ENCODE results near the gene AMBRA1. TPM values are rescaled to one million over a fixed set of nuclear protein-coding genes. Genes with fewer than 3 reads are reported as not detected.

The AMBRA1 gene
- total RNA-seq, 1 donor from 2014 or later: 20.9 TPM

DNA sequence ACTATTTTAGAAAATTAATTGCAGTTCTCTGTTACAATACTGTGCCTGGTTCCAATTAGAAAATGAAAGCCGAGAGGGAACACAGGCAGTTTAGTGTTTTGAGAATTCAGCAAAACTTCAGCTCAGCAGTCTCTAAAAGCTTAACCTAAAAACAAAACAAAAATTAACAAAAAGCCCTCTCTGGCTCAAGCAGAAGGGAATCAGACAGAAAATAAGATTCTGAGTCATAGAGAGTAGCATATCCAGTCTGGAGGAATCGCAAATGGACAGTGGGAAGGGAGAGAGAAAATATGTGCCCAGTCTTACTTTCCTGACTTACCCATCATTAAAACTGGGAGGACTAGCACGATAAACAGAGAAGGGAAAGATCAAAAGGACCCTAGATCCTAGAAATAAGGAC, 164.1 kb downstream of the AMBRA1 start:
- no peak for DNase-seq

DNA sequence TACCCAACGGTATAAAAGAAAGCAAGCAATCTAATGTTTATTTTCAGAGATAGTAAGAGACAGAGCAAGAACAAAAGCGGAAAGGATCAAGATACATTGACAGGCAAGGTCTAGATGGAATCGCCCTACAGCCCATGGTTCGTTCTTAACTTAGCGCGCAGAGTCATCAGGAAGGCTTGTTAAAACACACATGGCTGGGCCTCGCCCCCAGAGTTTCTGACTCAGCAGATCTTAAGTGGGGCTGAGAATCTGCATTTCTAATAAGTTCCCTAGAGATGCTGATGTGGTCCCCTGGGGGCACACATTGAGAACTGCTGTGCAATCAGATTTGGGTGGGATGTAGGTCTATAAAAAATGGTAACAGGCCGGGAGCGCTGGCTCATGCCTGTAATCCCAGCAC, 166.5 kb downstream of the AMBRA1 start:
- no peak for DNase-seq

DNA sequence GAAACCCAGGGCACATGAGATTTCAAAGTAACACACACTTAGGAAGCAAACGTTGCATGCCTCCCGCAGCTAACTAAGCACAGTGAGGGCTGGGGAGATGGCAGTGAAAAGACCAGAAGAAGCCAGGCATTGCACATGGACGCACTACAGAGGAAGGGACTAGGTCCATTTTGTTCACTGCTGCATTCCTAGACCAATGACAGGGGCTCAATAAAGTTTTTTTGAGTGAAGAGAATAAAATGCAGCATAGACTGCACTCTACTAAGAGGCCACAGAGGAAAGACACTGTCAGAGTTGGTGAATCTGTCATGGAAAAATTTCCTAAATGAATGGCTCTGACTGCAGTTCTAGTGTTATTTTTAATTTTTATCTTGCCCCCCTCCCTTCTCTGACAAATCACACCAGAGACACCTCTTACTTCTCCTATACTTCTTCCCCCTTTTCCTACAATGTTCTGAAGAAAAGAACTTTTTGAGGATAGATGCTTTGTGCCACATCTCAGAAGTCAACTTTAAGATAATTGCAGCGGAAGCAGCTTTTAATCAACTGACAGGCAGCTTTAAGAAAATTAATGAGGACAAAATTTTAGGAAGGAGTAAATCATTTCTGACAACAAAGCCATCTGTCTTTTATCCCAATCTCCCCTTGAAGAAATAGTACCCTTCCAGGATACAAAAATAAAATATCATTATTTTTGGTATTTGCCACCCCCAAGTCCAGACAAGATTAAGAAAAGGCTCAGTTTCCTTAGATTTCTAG, 167.4 kb downstream of the AMBRA1 start:
- DNase-seq: no peak

DNA sequence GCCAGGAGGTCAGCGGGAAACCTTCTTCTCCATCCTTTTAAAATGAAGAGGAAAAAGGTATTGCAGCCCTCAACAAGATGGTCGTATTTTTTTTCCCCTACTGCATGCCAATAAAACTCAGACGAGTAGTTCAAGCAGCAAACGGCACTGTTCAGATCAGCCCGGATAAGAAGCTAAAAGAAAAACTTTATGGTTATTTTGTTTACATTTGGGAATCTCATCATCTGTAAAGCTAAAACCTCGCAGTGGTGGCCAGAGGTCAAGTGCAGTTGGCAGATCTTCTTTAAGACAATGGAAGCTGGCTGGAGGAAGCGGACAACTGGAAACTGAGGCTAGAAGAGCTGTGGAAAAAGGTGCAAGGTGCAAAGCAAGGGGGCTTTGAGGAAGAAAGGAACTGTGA, 171.2 kb downstream of the AMBRA1 start:
- DNase-seq: no peak

DNA sequence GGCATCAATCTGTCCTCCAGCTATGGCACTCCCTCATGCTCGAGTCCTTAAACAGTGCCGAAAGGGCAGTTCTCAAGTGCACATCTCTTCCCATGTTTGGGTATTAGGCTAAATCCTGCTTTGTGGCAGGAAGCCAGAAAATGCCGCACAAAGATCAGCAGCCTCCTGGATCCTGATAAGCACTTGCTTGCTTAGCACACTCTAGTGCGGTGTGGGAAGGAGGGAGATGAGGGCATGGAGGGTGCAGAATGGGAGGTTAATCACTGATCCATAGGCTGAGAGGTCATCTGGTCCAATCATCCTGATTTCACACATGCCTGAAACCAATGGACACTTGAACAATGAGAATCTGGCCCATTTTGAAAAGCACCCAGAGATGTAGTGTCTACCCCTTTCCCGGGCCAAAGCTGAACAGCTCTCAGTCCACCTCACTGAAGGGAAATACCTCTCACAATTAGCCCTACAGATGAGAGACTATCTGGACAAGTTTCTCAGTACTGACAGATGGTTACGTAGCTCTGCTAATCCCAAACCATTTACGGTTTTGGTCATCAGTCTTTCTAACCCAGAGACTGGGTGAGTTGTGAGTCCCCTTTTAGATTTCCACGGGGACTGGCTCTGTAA, 172.5 kb downstream of the AMBRA1 start:
- DNase-seq: no peak

DNA sequence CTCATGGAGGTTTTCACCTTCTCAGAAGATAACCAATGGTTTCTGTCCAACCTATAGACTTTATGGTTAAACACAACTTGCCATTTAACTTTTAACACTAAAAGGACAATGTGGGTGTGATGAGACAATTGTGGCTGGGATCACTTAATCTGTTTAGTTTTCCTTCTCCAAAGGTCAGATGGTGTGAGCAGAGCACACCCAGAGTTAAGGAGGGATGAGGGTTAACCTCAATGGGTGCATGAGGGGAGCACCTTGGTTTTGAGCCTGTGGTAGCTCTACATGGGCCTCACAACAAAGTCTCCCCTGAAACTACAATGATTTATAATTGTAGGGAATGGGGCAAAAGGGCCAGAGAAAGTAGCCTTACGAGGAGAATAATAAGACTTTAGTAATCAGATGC, 173.3 kb downstream of the AMBRA1 start:
- DNase-seq: no peak

DNA sequence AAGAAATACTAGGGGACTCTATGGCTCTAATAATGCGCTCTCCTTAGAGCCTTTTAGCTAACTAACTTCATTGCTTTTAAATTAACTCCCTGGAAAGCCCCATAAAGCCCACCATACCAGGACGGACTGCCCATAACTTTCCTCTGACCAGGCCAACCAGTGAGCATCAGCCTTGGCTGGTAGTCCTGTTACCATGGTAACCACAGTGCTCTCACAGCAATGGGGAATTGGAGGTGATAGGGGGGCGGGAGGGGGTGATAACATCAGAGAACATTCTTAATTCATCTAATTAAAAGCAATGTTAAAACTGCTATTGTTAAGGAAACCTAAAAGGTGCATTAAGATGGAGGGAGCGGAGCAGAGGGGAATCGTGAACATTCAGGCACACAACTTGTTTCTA, 175.1 kb downstream of the AMBRA1 start:
- DNase-seq: no peak

DNA sequence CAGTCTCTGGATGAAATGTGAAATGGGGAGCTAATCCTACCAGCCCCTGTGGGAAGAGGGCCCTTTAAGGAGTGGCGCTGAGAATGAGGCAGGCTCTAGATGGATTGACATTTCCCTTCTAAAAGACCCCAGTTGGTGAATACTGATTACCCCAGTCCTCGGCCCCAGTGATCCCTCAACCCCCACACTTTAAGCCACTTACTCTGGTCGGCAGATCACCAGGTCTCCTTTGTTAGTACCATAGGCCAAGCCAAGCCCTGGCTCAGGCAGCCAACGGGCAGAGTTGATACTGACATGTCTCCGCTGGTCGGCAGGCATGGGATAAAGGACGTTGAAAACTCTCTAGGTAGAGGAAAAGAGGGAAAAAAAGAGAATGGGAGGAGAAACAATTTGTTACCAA, 176.1 kb downstream of the AMBRA1 start:
- DNase-seq: no peak

DNA sequence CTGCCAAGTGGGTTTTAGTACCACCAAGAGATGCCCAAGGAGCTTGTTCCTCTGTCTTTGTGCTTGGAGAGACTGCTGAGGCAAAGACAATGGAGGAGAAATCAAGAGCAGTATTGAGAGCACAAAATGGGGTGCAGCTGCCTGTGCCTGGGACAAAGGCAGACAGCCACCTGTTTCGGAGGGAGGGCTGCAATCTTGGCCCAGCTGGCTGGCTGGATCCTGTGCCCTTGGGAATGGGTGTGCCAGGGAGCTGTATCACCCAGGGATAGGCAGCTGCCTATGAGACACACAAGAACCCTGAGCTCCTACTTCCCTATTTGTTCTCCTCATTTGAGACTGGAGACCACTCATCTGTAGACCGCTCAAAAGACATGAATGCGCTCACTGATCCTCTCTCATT, 178.9 kb downstream of the AMBRA1 start:
- DNase-seq: no peak

DNA sequence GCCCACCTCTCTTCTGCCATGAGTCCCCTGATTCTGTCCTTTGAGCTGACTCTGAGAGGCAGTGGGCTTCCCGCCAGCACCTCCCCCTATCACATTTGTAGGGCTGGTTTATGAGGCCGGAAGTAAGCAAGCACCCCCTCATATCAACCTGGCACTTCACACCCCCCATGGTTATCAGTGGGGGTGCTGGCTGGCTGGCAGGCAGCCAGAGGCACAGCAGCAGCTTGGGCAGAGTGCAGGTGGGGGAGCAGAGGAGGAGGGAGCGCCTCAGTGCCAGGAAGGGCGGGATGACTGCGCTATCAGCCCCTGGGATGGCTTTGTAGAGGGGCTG, 179.4 kb downstream of the AMBRA1 start:
- DNase-seq: no peak

DNA sequence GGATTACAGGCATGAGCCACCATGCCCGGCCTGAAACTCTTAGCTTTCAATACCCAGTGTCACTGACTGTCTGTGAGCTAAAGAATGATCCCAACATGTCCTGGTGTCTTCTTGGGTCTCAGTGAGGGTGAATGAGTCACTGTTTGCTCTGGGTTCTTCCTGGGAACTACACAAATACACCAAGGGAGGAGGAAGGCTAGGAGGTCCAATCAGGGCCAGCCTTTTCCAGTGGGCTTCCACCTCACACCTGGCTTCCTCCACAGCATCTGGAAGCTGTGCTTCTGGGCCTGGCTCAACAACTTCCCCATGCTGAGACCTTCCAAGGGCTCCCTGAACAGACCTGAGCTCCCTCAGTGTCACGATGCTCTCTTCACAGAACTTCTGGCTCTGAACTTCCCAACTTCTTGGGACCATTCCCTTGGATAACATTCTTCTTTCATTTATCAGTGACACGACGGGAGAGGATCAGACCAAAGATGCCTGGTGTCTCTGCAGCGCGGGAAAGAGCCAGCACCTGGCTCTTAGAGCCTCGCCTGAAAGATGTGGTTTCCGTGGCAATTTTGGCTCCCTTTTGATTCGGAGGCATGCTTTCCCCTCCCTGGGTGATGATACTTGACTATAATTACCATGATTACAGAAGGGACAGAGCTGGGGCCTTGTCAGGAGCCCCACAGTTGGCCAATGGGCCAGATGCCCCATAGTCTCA, 179.9 kb downstream of the AMBRA1 start:
- DNase-seq: no peak

DNA sequence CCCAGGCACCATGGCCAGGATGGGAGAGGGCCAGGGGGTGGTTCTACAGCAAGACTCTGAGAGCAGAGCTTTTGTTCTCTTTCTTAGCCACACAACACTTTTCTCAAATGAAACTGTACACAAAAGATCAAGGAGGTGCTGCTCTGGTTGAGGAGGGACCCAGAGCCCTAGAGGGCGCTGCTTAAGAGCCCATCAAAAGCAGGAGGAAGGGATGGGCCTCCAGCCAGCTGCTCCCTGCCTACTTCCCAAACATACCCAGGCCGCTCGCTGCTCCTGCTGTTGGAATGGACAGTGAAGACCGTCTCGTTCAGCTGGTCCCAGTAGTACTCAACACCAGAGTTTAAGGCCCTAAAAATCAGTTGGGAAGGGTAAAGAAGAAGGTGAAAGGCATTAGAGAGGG, 183.8 kb downstream of the AMBRA1 start:
- DNase-seq: peak; percentile 39

DNA sequence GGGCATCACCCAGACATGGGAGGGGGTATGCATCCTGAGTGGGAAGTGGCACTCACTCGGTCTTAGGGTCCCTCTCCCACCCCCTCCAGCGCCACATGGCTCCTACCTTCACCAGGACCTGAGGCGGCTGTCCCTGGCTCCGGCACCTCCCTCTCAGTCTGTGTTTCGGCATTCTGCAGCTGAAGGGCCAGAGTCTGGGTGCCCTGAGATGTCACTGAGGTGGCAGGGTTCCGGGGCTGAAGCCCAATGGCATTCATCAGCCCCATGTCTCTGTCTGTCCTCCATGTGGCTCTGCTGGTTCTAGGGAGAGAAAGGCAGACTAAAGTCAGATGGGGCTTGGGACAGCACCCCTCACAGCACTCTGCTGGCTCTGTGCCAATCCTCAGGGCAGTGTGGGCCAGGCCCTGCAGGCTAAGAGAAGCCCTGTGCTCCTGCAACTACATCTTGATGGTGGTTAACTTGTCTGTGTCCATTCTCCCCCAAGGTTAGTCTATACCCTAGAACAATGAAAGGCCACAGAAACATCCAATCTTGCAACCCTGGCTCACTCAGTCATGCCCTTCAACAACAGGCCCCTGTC, 185.3 kb downstream of the AMBRA1 start:
- DNase-seq: no peak

DNA sequence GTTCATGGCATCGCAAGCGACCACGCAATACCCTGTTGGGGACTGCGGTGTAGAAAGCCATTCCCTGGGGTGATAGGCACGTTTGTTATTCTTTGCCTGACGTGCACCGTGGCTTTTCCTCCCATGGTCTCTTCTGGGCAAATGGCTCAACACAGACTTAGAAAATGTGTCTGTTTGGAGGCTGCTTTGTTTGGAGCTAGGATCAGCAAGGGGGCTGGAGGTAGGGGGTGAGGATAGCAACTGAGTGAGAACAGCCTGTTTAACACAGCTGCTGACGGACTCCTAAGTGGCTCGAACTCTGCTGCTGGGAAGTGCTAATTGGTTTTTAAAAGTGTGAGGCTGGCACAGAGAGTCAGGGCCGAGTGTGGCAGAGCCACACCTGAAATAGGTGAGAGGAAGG, 186.2 kb downstream of the AMBRA1 start:
- no peak for DNase-seq

DNA sequence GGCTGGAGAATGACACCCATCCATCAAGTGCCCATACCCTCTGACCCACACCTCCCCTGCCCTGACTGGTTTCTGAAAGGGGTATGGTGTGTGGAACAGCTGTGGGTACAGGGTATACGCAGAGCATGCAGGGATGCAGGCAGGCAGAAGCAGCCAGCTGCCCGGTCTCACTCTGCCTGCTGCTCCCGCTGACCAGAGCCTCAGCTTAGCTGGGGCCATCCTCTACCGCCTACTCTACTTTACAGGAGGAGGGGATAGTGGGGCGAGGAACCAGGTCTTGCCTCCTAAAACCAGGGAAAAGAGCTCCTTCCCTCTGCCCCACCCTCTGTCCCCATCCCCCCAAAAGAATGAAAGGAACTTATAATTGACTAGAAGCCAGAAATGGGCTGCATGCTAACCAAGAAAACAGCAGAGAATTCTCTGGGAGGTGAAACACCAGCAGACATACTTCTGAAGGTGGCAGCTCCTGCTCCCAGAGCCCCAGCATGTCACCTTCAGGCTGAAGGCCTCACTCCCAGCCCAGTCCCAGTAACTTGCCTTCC, 189.3 kb downstream of the AMBRA1 start:
- no peak for DNase-seq

DNA sequence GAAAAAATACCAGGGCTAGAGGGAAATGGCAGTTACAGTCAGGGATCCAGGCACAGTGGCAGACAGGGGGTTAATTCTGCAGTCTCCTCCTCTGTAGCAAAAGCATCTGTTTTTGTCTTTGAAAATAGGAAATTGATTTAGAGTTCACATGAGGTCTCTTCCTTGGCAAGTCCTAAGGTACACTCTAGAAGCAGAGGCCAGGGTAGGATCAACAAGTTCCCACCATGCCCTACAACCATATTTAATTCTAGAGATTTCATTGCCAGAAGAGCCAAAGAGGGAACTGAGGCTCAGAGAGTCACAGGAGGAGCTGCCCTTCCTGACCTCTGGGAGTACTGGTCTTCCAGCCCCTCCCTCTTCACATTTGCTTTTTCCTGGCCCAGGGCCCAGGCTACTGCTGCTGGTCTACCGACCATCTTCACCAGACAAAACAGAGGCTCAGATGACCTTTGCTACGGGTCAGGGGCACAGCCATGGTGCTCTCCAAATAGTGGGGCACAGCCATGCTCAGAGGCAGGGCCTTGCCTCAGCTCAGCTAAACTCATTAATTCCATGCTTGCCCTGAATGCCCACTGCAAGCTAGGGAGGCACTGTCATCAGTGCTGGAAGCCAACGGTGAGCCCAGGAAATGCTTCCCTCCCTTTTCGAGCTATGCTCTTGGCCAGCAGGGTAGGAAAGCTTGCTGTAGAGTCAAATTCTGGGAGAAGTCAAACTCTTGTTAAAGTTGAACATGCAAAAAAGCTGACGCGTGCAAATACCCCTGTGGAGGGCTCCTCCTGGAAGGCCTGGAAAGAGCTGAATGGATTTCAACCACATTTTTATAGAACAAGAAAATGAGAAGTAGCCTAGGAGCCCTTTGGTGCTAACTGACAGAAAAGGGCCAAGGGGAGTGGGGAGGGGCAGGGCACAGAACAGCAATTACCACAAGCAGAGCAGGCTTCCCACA, 190.6 kb downstream of the AMBRA1 start:
- no peak for DNase-seq

DNA sequence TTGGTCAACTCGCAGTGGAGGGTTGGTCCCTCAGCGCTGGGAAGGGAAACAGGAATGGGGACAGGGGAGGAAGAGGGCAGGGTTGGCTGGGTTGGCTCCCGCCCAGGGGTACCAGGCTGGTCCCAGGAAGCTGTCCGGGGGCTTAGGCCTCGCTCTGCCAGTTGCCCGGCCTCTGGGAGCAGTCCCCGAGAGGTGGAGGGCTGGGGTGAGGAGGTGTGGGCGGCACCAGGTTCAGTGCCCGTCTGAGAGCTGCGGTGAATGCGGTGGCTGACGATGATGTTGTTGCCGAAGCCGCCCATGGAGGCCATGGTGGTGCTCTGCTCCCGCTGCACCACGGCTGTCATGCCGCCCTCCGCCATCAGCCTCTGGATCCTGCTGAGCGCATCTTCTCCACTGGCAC, 196.3 kb downstream of the AMBRA1 start:
- no peak for DNase-seq

DNA sequence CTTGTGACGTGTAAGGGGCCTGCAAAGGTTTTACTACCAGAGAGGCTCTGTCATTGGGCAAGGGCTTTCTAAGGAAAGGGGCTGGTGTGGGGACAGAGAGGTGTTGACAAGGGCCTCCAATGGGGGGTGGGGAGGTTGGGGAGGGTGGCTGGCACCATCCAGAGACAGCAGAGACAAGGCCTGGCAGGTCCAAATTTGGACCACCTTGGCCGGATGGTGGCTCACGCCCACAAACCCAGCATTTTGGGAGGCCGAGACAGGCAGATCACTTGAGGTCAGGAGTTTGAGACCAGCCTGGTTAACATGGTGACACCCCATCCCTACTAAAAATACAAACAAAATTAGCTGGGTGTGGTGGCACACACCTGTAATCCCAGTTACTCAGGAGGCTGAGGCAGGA, 200.1 kb downstream of the AMBRA1 start:
- DNase-seq: no peak

DNA sequence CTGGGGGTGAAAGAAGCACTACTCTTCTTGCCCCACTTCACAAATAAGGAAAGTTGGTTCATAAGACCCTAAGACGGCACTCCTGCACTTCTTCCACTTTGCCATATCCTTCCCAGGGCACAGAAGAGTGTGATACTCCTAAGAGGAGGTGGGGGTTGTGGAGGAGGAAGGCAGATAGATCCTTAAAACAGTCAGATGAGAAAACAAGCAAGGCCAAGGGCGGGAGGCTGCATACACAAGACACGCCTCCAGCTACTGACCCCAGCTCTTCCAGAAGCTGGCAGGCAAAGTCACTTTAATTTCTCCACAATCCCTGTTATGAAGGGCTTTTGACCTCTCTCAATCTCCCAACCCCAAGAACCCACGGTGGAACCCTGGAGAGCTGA, 200.6 kb downstream of the AMBRA1 start:
- no peak for DNase-seq

DNA sequence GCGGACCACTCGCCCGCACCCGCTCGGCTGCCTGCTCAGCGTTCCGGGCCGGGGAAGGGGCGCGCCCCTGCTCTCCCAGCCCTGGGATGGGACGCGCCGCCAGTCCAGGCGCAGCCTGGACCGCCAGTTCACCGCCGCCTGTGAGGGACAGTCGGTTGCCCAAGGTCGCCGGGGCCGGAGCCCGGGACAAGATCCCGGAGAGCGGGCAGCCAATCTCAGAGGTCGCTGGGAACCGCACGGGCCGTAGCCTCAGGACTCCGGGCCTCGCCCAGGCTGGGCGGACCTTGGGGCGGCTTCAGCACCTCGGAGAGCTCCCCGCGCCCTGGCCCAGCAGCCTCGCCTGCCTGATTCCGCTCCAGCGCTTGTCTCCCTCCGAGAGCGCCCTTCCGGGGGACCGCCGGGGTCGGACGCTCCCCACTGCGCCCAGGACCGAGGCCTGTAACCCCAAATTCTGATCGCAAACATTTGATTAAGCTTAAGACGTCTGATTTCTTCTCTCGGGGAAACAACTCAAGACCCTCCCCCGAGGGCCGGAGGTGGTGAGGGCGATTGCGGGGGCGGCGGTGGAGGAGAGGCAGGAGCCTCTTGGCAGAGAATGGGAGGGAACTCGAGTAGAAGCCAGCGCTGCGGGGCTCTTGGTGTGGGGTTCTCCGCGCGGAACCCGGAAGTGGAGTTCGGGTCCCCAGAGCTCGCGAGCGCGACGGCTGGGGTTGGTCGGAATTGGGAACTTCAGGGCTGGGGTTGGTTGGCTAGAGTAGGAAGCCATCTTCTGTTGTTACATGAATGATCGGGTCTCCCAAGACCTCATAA, 201.2 kb downstream of the AMBRA1 start:
- peak; percentile 88 for DNase-seq
